C4-2B (cell line): ENCODE data around the gene EVI2A.

Source experiments
- H3K27ac ChIP-seq: fragments of 450-650 bp; 2 replicates; pipeline ENCODE4 v1.5.1; 2017
- CTCF ChIP-seq: fragments of 450-650 bp; conservative IDR thresholded peaks from 2 replicates; pipeline ENCODE4 v1.5.1; 2017; ENCODE audit warnings: mild to moderate bottlenecking
- ZFX ChIP-seq: fragments of 450-650 bp; IDR thresholded peaks from 2 replicates; pipeline ENCODE4 v1.6.1; 2017

EVI2A gene

GRCh38 chr17:31297090-31297489 is 24.3 kb downstream of the EVI2A start, which contains the start of gene OMG:
Gene OMG, minus strand, starts transcription at chr17:31297239. Its CDS starts 908 bp downstream, at chr17:31296331.
- H3K27ac ChIP-seq, result no peak within 1 kb of the TSS
- TF ChIP-seq CTCF (no peak), ZFX (no peak)

- TF ChIP-seq ZFX (no peak), CTCF (no peak)
- H3K27ac ChIP-seq, result no peak overlapping the region
Observed at GRCh38 chr17:31296142-31296541, 25.3 kb downstream of the EVI2A start.

DNA sequence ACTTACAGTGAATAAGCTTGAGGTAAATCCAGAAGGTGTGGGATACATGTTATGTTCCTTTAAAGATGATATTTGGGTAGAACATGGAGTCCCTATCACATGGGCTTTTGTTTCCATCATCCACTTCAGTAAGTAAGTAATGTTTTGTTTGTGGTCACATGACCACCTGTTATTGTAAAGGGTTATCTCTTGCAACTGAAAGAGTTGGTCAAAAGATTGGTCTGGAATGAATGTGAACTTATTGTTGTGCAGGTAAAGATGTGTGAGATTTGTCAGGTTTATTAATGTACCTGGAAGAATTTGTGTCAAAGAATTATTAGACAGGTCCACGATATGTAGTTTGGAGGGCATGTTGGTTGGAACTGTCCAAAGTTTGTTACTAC is 25.9 kb downstream of the EVI2A start:
- no peak for TF ChIP-seq ZFX
- TF ChIP-seq CTCF, result no peak

GRCh38 chr17:31294820-31295488 is 26.5 kb downstream of the EVI2A start:
- H3K27ac ChIP-seq, result no peak overlapping the region

More for the DNA sequence above, 25.9 kb downstream of the EVI2A start:
- H3K27ac ChIP-seq, result no peak overlapping the region

DNA sequence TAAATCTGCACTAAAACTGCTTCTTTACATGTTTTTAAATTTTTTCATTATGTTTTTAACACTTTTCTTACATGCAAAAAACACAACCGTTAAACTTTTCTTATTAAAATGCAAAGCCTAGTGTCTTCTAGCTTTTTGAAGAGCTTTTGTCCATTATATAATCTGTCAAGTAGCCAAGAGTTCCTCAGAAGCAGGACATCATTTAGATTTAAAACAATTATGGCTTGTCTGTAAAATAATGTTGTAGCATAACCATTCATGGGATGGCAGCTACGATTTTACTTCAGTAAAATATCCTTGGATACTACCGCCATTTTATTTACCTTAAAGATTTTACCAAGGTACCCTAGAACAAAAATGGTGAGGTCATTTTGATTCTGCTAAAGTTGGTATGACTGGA is 27.2 kb downstream of the EVI2A start:
- no peak for TF ChIP-seq CTCF
- no peak for TF ChIP-seq ZFX
- H3K27ac ChIP-seq, result no peak overlapping the region

More at GRCh38 chr17:31294820-31295488, 26.5 kb downstream of the EVI2A start:
- TF ChIP-seq CTCF, result no peak

DNA sequence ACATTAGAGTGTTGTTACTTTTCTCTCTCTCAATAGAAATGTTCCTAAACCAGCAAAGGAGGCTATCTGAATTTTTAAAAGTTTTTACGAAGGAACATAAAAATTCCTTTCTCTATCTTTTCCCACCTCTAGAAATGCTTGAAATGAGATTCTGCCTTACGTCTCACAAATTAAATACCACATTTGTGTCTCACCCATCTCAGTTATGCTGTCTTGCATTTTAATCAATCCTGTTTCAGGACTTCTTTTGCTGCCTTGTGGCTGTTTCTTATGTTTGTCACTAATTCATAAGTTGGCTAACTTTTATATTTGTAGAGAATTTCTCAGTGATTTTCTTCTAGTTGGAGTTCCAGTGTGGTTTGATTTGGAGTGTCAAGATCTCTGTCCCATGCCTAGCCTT is 27.8 kb downstream of the EVI2A start:
- TF ChIP-seq CTCF (no peak), ZFX (no peak)
- H3K27ac ChIP-seq, result no peak overlapping the region

DNA sequence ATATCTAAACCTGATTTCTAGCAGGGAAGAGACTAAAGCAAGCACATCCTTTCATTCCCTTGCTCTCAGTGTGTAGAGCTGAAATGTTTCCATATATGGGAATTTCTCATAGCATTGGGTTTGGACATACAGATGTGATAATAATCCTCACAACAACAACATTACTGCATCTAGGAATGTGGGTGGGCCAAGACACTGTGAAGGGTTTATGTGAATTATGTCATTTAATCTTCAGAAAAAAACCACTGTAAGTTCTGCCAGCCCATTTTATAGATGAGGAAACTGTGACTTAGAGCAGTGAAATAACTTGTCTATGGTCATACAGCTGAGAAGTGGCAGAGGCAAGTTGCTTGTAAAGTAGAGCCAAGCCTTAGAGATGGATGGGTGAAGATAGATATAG is 29.6 kb downstream of the EVI2A start:
- H3K27ac ChIP-seq, result no peak overlapping the region
- TF ChIP-seq ZFX (no peak), CTCF (no peak)
